NCI-H2081 (cell line): ENCODE results near the gene ZC3HAV1.

Source experiments
- DNase-seq, 2 experiments: peaks; one replicate each; lab custom pipeline; 2025; lab: John Stamatoyannopoulos, UW

Gene ZC3HAV1

DNA sequence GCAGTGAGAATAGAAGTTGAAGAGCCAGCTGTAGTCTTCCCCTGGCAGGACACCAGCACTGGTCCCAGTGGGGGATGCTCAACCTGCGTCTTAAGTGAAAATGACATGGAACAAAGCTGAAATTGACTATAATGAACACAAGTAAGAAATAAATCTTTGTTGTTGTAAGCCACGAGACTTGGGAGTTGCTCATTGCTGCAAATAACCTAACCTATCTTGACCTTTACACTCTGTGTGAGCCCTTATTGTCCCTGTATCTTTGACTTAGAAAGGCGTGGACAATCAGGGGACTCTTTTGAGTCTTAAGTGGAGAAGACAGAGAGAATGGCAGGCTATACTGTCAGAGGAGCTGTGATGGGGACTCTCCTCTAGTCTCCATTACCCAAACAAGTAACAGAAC, 90.6 kb downstream of the ZC3HAV1 start:
- no peak for DNase-seq

DNA sequence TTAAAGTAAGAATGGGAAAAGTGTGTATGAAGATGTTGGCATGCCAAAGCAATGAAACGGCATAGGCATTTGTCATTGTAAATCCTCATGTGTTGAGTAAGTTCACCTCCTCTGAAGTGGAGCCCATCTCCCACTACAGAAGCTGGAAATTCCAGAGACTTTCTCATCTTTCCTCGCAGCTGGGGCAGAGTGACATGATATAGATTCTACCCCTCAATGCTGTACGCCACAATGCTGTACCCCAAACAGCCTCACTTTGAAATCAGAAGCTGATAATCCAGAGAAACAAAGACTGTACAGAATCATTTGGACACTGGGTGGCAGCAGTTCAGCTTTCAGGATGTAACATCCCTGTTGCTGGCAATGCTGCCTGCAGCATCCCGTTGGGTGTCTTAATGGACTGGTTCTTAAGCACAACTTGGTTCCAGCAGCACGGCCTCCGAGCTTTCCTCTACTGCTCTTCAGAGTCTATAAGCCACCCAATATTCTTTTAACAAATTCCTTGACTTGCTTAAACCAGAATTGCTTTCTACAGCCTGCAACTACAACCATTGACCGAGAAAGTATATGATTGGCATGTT, 92.5 kb downstream of the ZC3HAV1 start:
- peak; percentile 80 to 85 for DNase-seq

DNA sequence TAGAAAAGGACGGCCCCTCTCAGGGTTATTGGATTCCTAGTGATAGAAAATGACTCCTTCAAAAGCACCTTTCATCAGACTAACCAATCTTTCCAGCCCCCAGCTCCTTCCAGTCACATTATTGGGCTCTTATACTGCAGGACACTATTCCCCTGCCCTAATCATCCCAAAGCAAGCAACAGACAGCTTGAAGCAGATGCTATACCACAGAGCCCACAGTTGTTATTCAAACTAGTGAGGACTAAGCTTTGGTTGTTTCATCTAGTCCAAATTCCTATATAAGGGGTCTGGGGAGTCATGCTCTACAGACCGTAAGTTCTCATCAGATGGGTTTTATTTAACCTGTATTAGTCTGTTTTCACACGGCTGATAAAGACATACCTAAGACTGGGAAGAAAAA, 98.1 kb downstream of the ZC3HAV1 start:
- no peak for DNase-seq

DNA sequence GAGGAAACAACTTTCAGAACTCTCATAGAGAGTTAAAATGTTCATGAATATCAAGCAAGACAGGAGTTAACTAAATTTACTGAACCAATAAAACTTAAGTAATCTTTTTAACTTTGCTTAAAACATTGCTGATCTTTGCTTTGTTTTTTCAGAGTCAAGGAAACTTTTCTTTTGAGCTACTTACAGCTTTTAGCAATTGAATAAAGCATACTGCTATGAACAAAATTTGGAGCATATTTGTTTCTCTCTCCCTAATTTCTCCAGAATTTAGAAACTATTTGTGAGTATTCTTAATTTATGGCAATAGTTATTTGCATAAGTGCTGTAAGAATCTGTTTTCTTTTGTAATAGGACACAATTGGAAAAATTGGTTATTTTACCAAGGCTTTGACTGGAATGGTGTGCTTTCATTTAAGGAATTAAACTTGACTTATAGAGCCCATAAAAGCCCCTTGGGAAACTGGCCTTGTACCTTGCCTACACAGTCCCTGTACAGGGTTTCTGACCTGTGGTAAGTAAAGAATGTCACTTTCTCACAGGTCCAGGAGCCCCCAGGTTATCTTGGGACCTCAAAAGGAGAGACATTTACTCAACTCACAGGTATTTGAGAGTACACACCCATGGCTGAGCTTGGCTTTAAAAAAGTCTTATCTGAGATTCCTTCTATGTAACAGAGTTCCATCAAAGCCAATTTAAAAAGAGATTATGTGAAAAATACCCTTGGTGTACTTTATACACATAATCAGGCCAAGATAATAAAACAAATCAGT, 105.0 kb downstream of the ZC3HAV1 start:
- DNase-seq = peak in 1 of 2 experiments; percentile 26

- no peak for DNase-seq
These were observed 110.1 kb downstream of the ZC3HAV1 start for GRCh38 chr7:138999414-138999813.
